NCI-H1436 (cell line): ENCODE data around the gene SIGLEC6.

Experiments
- DNase-seq: peaks from one replicate; lab custom pipeline; 2025; lab: John Stamatoyannopoulos, UW

SIGLEC6 gene

DNA sequence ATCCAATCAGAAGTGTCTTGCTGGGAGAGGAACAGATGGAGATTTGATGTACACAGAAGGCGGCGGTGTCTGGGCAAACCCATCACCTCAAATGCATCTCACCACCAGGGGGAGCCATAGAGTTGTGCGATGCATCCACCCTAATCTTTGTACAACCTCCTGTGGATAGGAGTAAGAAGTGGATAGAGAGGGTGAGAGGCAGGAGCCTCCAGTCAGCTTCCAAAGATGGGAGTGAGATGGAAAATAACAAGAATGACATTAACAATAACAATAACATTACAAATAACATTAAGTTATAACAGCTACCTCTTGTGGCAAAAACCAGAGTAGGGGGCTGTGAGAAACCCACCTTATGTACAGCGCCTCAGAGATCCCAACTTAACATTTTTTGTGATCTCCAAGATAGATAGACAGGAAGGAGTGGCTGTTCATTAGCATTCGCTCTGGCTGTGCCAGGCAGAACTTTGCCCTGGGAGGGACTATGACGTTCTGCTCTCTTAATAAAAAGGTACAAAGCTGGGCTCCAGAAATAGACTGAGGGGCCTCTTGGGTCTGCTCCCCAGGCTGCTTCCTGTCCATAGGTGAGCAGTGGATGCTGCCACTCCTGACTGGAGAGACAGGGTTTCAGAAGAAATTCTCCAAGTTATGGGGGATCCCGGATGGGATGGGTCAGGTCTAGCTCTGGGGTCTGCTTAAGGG, 58.3 kb downstream of the SIGLEC6 start:
- peak; percentile 74 for DNase-seq

DNA sequence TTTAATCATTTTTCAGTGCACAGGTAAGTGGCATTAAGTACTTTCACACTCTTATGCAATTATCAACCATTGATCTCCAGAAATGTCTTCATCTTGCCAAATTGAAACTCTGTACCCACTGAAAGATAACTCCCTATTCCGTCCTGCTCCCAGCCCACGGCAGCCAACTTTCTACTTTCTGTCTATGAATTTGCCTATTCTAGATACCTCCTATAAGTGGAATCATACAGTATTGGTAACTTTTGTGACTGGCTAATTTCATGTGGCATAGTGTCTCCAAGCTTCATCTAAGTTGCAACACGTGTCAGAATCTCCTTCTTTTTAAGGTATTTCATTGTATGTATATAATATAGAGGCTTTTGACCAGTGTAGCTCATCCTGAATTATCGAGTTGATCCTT, 58.9 kb downstream of the SIGLEC6 start:
- no peak for DNase-seq

DNA sequence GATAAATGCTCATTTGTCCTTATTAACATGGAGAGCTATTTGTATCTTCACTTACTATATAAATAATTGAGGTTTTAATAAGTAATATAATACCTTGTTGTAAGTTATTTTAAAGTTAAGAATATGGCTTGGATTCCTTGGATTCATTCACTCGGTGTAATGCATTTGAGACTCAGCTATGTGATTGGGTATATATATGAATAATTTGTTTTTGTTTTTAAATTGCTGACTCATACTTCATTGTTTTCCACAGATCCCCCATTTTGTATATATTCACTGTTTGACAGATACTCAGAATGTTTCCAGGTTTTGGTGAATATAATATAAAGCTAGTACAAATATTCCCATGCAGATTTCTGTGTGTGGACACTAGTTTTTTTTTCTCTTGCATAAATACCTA, 59.9 kb downstream of the SIGLEC6 start:
- DNase-seq: no peak

DNA sequence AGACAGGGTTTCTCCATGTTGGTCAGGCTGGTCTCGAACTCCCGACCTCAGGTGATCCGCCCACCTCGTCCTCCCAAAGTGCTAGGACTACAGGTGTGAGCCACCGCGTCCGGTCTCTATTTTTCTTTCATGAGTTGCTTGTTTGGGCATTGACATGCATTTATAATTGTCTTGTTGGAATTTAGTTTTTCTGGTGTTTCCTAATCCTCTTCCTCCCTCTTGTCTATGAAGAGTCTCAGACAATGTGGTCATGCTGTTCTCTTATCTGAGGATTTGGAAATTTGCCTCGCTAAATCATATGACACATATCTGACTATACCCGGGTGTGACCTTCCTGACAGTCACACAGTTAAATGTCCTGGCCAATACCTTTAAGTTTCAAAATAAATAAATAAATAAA, 60.5 kb downstream of the SIGLEC6 start:
- DNase-seq: no peak

DNA sequence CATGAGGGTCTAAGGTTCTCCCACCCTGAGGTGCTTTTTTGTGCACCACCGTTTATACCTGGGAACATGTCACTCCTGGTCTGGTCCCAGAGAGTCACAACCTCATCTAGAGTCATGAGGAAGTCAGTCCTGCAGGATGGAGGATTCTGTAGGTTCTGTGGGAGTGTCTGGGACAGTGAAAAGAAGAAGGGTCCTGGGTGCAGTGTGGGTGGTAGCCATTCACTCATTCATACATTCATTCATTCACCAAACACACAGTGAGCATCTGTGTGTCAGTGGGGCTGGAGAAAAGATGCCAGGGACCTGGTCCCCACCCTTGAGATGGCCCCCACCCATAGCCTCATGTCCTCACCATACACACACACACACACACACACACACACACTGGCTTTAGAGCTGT, 61.8 kb downstream of the SIGLEC6 start:
- no peak for DNase-seq

DNA sequence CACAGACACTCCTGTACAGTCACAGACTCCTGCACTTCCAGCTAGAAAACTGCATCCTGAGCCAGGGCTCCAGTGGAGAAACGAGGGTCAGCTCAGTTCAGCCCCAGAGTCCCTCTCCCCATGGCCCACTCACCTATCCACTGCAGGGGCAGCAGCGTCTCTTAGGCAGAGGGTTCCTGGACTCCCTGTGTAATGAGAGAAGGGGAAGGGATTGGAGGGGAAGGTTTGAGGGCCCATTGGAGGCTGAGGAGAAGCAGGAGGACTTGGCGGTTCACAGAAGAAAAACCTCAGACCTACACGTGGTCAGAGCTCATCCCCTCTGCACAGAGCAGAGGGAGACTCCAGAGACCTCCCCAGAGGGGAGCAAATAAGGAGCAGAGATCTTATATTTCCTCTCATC, 62.3 kb downstream of the SIGLEC6 start:
- no peak for DNase-seq

DNA sequence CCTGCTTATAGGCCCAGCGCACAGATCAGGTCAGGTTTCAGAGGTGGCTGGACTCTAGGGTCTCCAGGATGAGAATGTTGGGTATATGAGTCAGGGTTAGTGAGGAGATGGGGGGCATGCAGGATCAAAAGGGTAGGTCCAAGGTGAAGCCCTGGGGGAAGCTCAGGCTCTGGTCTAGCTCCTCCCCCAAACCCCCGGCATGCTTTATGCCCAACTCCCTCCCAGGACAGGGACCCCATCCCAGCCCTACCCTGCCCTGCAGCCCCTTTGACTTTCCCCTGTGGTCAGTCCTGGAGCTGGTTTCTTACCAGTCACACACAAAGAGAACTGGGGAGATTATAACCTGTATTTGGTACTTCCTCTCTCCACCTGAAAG, 62.9 kb downstream of the SIGLEC6 start:
- DNase-seq: no peak

DNA sequence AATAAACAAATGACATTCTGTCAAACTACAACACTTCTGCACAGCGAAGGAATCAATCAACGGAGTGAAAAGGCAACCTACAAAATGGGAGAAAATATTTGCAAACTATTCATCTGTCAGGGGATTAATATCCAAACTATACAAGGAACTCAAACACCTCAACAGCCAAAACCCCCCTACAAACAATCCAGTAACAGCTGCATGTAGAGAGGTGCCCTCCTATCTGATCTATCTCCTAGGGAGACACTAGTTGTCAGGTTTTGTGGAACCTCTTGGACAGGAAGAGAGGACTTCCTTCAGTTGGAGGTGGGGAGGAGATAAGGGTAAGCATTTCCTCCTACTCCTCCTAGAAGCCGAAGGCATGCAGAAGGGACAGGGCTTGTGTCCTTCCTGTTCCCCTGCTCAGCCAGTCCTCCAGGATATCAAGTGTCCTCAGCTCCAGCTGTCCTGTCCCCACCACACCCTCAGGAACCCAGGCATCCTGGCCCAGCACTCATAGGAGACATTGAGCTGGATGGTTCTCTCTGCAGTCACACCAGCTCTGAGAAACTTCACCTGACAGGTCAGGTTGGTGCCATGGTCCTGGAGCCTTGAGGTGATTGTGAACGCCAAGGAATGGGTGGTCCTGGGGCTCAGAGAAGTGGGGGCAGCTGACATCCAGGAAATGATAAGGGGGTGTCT, 63.5 kb downstream of the SIGLEC6 start:
- DNase-seq: no peak
